GM12864 (cell line): Measurements from ENCODE around the gene CNTNAP2.

Source experiments
- DNase-seq: peaks from one replicate; pipeline ENCODE4 v3.0.0-alpha.2; 2011; ENCODE audit warnings: low read depth
- H3K4me3 ChIP-seq: 2 replicates; pipeline ENCODE4 v1.5.1; 2011; ENCODE audit warnings: mild to moderate bottlenecking, low read depth, low read length, control low read depth
- CTCF ChIP-seq: IDR thresholded peaks from 2 replicates; pipeline ENCODE4 v1.5.1; 2011; ENCODE audit warnings: low read depth, mild to moderate bottlenecking, moderate library complexity, low read length, control low read depth, inconsistent platforms; ENCODE audit errors: missing control alignments

CNTNAP2 gene

DNA sequence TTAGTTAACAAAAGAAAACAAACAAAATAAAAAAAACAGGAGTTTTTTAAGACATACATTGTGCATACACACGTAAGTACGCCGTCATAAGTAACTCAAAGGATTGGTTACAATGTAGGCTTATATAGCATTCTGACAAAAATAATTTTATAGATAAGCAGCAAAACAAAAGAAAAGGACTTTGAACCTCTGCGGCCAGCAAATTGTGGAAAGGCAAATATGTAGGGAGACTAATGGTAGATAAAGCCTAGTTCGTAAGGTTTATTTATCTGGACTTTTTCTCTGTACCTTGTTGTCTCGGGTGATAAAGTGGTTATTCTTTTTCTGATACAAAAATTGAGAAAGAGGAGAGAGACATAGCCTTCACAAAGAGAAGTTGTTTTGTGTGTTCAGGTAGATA lies 891.9 kb downstream of the CNTNAP2 start:
- no peak overlapping the region for H3K4me3 ChIP-seq
- no peak for TF ChIP-seq CTCF
- DNase-seq = no peak

GRCh38 chr7:147012666-147013065 lies 896.1 kb downstream of the CNTNAP2 start:
- TF ChIP-seq CTCF = no peak
- no peak for DNase-seq
- no peak overlapping the region for H3K4me3 ChIP-seq

GRCh38 chr7:147013825-147014224 lies 897.2 kb downstream of the CNTNAP2 start:
- no peak for DNase-seq
- TF ChIP-seq CTCF = no peak

DNA sequence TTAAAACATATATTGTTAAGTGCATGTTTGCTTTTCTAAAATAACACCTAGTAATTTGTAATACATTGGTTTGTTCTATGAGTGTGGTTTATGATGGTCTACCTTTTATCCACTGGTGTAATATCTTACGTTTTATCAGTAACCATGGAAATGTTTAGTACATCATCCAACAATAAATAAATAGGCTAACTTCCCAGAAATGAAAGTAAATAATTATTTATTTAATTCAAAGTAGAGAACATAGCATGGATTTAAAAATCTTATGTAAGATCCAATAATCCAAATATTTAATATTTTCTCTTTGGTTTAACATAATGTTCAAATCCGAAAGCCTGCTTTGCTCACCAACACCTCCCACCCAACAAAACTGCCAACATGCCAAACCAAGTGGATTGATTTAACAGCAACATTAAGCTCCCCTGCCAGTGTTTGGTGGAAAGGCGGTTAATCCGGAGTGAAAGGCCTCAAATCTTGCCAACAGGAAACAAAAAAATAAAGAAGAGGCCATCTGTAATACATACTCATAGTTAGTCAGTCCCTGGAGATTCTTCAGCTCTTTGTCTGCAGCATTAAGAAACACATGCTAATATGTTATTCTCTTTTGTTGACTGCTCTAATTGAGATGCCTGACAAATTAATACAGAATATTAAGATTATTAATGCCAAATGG lies 897.8 kb downstream of the CNTNAP2 start:
- TF ChIP-seq CTCF = no peak
- DNase-seq = no peak
- H3K4me3 ChIP-seq = no peak overlapping the region

More at GRCh38 chr7:147013825-147014224, 897.2 kb downstream of the CNTNAP2 start:
- H3K4me3 ChIP-seq = no peak overlapping the region

DNA sequence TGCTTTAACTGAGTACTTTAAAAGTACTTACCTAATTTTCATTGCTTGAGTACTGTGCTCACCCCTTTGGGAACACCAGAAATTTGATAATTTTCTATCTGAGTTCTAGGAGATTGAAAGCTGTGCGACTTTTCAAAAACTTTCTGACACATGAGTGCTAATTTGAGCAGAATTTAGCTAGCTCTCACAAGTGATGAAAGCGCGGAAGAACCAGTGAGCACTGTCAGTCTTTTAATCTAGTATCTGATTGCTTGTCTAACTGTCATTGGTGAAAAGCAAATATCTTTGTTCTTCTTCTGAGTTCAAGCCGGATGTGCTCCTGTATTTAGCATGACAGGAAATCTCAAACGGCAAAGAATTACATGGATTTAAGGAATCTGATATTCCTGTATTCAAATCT lies 899.4 kb downstream of the CNTNAP2 start:
- TF ChIP-seq CTCF = no peak
- H3K4me3 ChIP-seq = no peak overlapping the region
- DNase-seq = no peak

- TF ChIP-seq CTCF = no peak
- DNase-seq = no peak
- no peak overlapping the region for H3K4me3 ChIP-seq
These were observed 905.5 kb downstream of the CNTNAP2 start for GRCh38 chr7:147022056-147022455.

GRCh38 chr7:147023440-147023839 lies 906.8 kb downstream of the CNTNAP2 start:
- TF ChIP-seq CTCF = no peak
- no peak for DNase-seq
- H3K4me3 ChIP-seq = no peak overlapping the region
